Activated T-cell treated with anti-CD3 and anti-CD28 coated beads, Interleukin-2, amount 50 U/mL, for 4 hours (primary cell): ENCODE data around the gene SEPTIN12. TPM values are rescaled to one million over a fixed set of nuclear protein-coding genes. Genes with fewer than 3 reads are reported as not detected.
A peak's percentile ranks its signal among the peaks of the same experiment; 100 is the strongest.

Experiments
- ATAC-seq, 2 donors: fragments of 200-7000 bp; cut with Tn5 transposase; one replicate each; pipeline ENCODE4 v1.10.0; 2021
- DNase-seq: peaks from one replicate; pipeline ENCODE4 v3.0.0-alpha.2; 2020
- H3K27me3 Mint-ChIP-seq: one replicate; pipeline ENCODE4 v1.8.0; 2021; ENCODE audit warnings: low read depth, mixed read lengths
- H3K36me3 Mint-ChIP-seq: one replicate; pipeline ENCODE4 v1.8.0; 2022; ENCODE audit warnings: mixed read lengths; ENCODE audit not compliant: insufficient read depth
- H3K4me1 Mint-ChIP-seq: one replicate; pipeline ENCODE4 v1.8.0; 2021; ENCODE audit warnings: low read depth, mixed read lengths
- H3K4me3 Mint-ChIP-seq: one replicate; pipeline ENCODE4 v1.8.0; 2021; ENCODE audit warnings: mild to moderate bottlenecking, moderate library complexity, mixed read lengths
- H3K9me3 Mint-ChIP-seq: one replicate; pipeline ENCODE4 v1.8.0; 2021; ENCODE audit warnings: mixed read lengths
- total RNA-seq, 3 donors: library from RNA; stranded (reverse); gene quantifications; one replicate each; pipeline ENCODE4 v1.2.1, GENCODE V29; 2021

The SEPTIN12 gene
- total RNA-seq, 3 donors from 2014 or later: not detected

DNA sequence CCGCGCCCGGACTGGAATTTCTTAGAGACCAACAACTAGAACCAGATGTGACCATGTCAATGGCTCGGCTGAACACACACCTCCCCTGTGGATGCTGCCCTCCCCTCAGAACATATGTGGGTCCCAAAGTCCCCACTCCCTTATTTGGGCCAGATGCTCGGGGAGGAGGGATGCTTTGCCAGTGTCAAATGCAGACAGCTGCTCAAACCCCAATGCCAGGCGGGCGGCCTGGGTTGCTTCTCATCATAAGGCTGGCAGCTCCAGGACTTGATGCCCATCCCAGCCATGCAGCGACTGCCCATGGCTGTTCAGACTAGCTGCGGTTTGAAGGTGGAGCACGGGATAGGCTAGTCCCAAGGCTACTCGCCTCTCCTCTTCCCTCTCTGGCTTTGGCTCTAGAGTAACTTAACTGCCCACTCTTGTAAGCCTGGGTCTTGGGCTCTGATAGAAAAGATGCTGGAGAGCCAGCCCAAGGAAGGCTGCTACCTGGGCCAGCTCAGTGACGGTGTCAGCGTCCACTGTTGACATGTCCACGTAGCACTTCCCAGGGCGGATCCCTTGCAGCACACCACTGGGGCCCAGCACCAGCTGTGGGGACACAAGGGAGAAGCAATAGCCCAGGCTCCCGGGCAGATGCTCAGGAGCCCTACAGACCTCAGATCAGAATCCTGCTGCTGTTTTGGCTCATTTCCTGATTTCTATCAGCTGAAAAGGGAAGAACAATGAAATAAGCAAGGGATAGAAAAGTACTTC, 25.3 kb upstream of the SEPTIN12 start:
- no peak for DNase-seq
- ATAC-seq: no peak
- no peaks in the 10 kb centered on the region for H3K9me3 Mint-ChIP-seq
- H3K4me1 Mint-ChIP-seq: no peaks in the 10 kb centered on the region
- peaks cover 40% of the 10 kb centered on the region for H3K36me3 Mint-ChIP-seq
- H3K4me3 Mint-ChIP-seq: no peak overlapping the region
- no peaks in the 10 kb centered on the region for H3K27me3 Mint-ChIP-seq

DNA sequence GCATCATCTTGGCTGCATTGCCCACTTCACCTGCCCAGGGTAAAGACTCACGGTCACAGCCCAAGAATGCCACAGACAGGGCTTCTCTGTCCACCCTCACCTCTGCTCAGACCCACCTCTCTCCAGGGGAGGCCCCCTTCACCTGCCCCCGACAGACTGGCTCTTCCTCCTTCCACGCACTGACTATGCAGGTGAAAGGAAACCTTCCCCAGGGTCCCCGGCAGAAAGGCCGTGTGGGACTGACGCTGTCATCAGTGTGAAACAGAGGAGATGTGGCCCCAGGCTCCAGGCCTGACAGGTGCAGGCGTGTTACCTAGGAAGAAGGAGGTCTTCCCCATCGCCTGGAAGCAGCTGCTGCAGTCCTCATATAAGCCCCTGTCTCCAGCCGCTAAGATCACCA, 23.6 kb upstream of the SEPTIN12 start:
- ATAC-seq: no peak
- no peak for DNase-seq
- Mint-ChIP-seq H3K4me3 (no peak overlapping the region), H3K36me3 (peaks cover 43% of the 10 kb centered on the region), H3K4me1 (no peaks in the 10 kb centered on the region), H3K27me3 (no peaks in the 10 kb centered on the region), H3K9me3 (no peaks in the 10 kb centered on the region)

DNA sequence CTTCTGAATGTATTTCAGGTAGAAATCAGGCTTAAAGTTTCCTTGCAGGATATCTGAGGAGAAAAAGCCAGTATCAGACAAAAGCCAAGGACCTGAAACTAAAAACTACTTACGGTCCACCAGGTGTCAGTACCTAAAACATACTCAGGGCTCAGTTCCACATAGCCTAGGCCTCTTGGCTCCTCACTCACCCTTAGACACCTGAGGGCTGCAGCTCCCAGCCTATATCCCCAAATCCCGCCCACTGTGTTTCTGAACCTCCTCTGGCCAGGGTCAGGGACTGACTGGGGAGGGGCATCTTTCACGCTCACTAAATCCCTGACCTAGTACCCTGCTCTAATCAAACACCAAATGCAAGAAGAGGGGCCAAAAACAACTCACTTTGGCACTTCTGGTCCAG, 23.1 kb upstream of the SEPTIN12 start:
- no peak for ATAC-seq
- no peaks in the 10 kb centered on the region for H3K4me1 Mint-ChIP-seq
- H3K27me3 Mint-ChIP-seq: no peaks in the 10 kb centered on the region
- no peaks in the 10 kb centered on the region for H3K9me3 Mint-ChIP-seq
- no peak for DNase-seq
- no peak overlapping the region for H3K4me3 Mint-ChIP-seq
- peaks cover 41% of the 10 kb centered on the region for H3K36me3 Mint-ChIP-seq

DNA sequence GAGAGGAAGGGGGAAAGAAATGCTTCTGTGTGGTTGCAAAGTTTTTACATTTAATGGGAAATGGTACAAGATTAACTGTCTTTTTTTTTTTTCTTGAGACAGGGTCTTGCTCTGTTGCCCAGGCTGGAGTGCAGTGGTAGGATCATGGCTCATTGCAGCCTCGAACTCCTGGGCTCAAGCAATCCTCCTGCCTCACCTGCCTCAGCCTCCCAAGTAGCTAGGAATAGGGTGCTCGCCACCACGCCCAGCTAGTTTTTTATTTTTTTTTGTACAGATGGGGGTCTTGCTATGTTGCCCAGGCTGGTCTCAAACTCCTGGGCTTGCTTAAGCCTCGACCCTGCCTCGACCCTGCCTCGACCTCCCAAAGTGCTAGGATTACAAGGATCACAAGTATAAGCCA, 18.1 kb upstream of the SEPTIN12 start:
- DNase-seq: no peak
- H3K4me3 Mint-ChIP-seq: no peak overlapping the region
- H3K9me3 Mint-ChIP-seq: no peaks in the 10 kb centered on the region
- ATAC-seq: no peak
- H3K27me3 Mint-ChIP-seq: no peaks in the 10 kb centered on the region
- H3K36me3 Mint-ChIP-seq: peaks cover 21% of the 10 kb centered on the region
- peaks cover 8% of the 10 kb centered on the region for H3K4me1 Mint-ChIP-seq

DNA sequence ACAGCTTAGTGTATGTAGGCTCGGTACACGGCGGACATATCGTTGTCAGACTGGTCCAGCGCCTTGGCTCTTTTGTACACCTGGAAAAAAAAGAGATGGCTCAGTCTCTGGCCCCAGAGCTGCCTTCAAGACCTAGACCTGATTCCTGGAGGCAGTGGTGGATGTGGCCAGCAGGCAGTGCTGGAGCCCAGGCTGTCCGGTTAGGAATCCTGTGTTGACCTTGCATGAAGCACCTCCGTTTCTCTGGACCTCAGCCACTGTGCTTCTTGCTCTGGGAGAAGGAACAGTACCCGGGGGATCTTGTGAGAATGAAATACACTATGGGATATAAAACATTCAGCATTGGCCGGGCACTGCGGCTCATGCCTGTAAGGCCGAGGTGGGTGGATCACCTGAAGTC, 17.1 kb upstream of the SEPTIN12 start:
- Mint-ChIP-seq H3K36me3 (peaks cover 14% of the 10 kb centered on the region), H3K4me3 (no peak overlapping the region), H3K4me1 (peaks cover 14% of the 10 kb centered on the region), H3K27me3 (no peaks in the 10 kb centered on the region), H3K9me3 (no peaks in the 10 kb centered on the region)
- ATAC-seq (no peak), DNase-seq (no peak)

DNA sequence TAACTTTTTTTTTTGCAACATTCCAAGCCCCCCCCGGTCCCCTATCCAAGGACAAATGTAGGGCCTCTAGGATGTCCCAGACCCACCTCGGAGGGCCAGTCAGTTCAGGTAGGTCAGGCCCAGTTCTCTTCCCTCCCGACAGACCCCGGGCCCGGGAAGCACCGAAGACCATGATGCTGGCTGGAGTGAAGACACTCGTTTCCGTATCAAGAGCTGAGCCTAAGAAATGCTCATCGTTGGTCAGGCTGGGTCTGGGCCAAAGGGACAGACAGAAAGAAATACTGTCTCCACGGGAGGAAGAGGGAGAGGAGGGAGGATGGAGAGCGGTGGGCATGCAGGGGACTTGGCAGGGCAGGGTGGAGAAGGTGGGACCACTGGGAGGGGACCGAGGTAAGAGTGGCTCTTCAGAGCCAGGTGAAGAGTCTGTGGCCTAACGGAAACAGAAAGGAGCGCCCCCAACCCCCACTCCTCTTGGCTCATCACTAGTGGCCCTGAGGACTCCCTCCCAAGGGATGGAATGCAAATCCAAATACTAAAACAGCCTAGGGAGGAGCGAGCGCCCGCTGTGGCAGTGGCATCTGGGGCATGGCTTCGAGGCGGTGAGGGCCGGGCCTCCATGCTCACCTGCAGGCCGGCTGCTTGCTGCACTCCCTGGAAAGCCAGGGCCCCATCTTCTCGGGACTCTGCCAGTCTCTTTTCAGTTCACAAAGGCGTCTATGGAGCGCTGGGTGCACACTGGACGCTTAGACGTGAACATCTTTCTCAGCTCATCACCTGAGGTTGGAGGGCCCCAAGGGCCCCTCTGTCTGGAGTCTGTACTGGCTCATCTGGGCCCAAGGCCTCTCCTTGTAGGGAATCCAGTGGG, 16.0 kb upstream of the SEPTIN12 start:
- ATAC-seq: no peak
- no peaks in the 10 kb centered on the region for H3K27me3 Mint-ChIP-seq
- H3K36me3 Mint-ChIP-seq: peaks cover 11% of the 10 kb centered on the region
- peaks cover 14% of the 10 kb centered on the region for H3K4me1 Mint-ChIP-seq
- no peak for DNase-seq
- no peaks in the 10 kb centered on the region for H3K9me3 Mint-ChIP-seq
- peak overlapping the region; percentile 49 for H3K4me3 Mint-ChIP-seq

DNA sequence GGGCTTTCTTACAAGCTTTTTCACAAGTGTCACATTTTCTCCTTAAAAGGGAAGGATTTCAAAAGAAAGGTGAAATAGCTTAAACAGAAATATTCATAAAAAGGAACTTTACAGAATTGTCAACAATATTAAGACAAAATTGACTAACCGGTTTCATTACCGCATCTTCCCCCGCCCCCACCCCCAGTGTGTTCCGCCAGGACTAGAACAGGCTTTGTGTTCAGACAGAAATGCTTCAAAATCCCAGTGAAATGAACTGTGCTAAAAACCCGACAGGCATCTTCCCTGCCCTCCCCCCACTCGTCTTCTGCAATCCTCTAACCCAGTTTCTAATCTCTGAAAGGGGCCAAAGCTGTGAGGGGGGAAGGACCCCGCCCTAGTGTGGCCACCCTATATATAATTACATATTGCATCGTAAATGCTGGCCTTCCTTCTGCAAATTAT, 15.3 kb upstream of the SEPTIN12 start:
- H3K4me1 Mint-ChIP-seq: peaks cover 14% of the 10 kb centered on the region
- no peaks in the 10 kb centered on the region for H3K27me3 Mint-ChIP-seq
- H3K4me3 Mint-ChIP-seq: peak overlapping the region; percentile 78
- no peak for DNase-seq
- H3K36me3 Mint-ChIP-seq: peaks cover 11% of the 10 kb centered on the region
- ATAC-seq: no peak
- H3K9me3 Mint-ChIP-seq: no peaks in the 10 kb centered on the region

DNA sequence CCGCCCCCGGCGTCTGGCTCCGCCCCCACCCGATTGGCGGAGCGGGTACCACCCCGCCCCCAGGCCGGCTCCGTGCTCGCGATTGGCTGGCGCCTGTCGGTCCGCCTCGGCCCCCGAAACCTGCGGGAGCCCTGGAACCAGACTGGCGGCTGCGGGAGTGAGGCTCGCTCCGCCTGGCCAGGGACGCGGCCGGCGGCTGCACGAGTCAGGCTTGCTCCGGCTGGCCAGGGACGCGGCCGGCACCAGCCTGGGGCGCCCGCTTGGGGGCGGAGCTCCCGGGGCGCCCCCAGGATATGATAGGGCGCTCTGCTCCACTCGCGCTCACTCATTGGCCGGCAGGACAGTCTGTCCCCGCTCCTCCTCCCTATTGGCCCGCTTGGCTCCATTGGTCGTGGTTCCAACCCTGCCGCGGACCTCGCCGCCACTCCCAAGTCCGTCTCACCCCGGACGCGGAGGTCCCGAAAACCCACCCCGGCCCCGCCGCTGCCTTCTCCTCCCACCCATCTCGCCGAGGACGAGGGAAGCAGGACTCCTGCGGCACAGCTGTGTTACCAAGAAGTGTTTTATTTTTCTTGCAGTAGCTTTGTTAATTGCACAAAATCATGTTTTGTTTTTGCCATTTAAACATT, 14.6 kb upstream of the SEPTIN12 start:
- H3K27me3 Mint-ChIP-seq: no peaks in the 10 kb centered on the region
- peak; percentile 84 for DNase-seq
- peaks cover 11% of the 10 kb centered on the region for H3K36me3 Mint-ChIP-seq
- H3K4me1 Mint-ChIP-seq: peaks cover 14% of the 10 kb centered on the region
- H3K9me3 Mint-ChIP-seq: no peaks in the 10 kb centered on the region
- ATAC-seq: peak; percentile 95 to 96
- peak overlapping the region; percentile 78 for H3K4me3 Mint-ChIP-seq

DNA sequence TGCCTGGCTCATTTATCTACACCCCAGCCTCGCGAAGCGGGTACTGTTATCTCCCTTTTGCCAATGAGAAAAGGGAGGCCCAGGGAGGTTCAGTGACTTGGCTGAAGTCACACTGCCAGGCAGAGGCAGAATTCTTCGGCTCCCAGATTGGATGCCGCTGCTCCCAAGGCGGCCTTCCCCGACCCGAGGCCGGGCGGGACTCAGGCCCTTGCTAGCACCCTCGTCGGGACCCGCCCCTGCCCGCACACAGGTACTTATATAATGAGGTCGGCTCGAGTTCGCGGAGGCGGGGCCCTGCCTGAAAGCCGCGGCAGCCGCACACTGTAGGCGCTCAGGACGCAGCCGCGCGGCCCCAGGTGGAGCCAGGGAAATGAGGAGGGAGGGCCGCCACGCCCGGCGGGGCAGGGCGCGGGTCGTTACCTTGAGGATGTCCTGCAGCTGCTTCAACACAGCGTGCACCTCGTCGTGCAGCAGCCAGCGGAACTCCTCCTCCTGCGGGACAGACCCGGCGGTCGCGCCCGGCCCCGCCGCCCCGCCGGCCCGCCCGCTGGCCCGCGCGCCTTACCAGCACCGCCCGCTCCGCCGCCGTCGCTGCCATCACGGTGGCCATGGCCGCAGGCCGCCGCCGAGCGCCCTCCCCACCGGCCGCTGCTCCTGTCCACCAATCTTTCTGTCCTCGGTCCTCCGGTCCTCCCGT, 14.0 kb upstream of the SEPTIN12 start, which contains the start of gene ROGDI:
Gene ROGDI (minus strand): TSS at position 672 of the 697 bp plus-strand sequence. CDS start 62 bp downstream, at position 610.
- Mint-ChIP-seq H3K4me1 (peaks cover 14% of the 10 kb centered on the region), H3K27me3 (no peaks in the 10 kb centered on the region), H3K36me3 (peaks cover 5% of the 10 kb centered on the region), H3K4me3 (peak within 1 kb of the TSS; percentile 84), H3K9me3 (no peaks in the 10 kb centered on the region)
- DNase-seq (peak; percentile 69), ATAC-seq (peak; percentile 69 to 70)

DNA sequence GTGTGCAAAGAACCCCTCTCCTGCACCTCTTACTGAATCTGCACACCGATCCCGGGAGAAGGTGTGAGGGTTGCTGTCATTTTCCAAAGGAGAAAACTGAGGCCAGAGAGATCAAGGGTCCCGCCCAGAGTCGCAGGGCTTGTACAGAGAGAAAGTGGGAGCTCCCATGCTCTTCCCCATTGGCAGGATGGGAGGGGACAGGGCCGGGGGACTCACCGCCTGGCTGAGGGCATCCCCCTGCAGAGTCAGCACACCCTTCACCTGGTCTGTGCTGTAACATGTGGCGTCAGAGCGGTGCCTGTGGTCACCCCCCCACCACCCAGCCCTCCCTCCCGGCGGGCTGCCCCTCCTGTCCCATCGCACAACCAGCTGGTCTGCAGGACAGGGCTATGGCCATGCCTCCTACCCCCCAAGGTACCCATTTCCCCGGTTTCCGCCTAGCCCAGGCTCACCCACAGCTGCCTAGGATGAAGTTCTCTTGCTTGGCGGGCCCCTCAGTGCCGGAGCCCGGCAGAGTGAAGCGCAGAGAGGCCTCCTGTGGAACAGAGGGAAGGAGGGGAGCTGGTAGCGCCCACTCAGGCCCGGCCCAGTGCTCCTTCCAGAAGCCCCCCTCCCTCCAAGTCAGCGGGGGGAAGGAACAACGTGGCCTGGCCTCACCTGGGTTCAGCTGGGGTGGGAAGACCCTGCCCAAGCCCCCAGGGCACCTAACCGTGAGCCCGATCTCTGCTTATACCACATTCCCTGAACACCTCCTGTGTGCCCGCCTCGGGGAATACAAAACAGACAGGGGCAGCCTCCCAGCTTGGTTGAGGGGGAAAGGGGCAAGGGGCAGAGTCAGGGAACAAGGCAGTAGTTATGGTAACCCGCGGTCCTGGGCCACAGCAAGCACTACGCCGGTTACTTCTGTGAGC, 13.2 kb upstream of the SEPTIN12 start:
- Mint-ChIP-seq H3K27me3 (no peaks in the 10 kb centered on the region), H3K4me3 (peak overlapping the region; percentile 84), H3K9me3 (no peaks in the 10 kb centered on the region), H3K36me3 (peaks cover 4% of the 10 kb centered on the region), H3K4me1 (peaks cover 14% of the 10 kb centered on the region)
- DNase-seq (no peak), ATAC-seq (no peak)

DNA sequence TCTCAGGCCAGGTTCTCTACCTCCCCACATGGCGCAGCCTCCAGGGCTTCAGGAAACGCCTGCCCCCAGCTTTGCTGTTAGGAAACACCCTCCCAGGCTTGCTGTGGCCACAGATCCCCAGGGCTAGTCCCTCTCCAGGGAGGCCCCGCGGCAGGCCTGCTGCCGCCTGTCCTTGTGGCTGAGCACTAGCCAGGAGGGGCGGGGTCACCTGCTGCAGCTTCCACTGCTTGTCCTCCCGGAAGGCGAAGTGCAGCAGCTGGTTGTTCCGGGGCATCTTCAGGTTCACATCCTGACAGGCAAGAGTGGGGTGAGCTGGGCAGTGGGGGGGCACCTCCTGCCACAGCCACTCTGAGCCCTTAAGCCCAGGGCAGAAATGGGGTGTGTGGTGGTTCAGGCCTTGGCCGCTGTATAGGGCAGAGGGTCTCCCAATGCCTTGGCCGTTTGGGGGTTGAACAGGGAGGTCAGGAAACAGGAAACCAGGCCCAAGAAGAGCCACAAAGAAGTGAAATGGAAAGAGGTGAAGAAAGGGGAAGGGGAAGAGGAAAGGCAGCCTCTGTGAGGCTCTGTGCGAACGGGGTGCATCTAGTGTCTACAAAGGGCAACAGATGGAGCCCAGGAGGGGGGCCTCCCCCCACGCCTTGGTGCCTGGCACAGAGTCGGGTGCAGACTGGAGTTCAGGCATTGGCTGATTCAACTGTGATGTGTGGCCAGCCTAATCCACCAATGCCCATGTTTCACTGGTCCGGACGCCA, 12.3 kb upstream of the SEPTIN12 start:
- ATAC-seq (no peak), DNase-seq (no peak)
- Mint-ChIP-seq H3K27me3 (no peaks in the 10 kb centered on the region), H3K9me3 (no peaks in the 10 kb centered on the region), H3K4me1 (peaks cover 14% of the 10 kb centered on the region), H3K4me3 (peak overlapping the region; percentile 42), H3K36me3 (peaks cover 2% of the 10 kb centered on the region)

DNA sequence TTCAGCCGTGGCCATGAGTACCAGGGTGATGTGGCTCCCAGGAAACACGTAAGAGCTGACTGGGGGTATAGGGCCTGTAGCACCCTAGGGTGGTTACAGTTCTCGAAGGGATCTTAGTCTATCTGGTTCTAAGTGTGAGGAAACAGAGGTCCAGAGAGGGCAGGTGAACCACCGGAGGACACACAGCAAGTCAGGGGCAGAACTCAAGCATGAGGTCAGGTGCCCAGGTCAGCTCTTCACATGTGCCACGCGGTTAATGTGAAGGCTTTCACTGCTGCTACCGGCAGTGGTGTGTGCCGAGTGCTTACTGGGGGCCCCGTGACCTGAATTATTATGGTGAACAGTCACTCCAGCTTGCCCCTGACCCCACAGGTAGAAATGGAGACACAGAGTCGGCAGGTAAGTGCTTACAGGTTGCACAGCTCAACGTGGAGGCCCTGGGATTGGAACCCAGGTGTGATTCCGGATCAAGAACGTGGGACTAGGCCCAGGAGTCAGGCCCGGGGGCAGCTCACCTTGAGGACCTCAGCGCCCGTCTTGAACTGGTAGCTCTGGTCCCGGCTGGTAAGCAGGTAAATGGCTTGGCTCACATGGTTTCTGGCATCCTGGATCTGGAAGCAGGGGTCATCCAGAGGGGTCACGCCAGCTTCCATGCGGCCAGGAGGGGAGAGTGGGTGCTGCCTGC, 11.2 kb upstream of the SEPTIN12 start:
- Mint-ChIP-seq H3K27me3 (no peaks in the 10 kb centered on the region), H3K4me1 (peaks cover 14% of the 10 kb centered on the region), H3K9me3 (no peaks in the 10 kb centered on the region), H3K36me3 (no peaks in the 10 kb centered on the region), H3K4me3 (no peak overlapping the region)
- ATAC-seq (no peak), DNase-seq (no peak)
